Astrocyte (in vitro differentiated cells and primary cell): ENCODE results near the gene ARFIP1. TPM values are rescaled to one million over a fixed set of nuclear protein-coding genes. Genes with fewer than 3 reads are reported as not detected.

ENCODE experiments used
- DNase-seq: peaks from one replicate; pipeline ENCODE4 v3.0.0-alpha.2; 2010; ENCODE audit warnings: low read depth
- FAIRE-seq: peaks from 2 replicates; lab custom pipeline; 2011; peaks lifted over from hg19 to GRCh38; lab: Jason Lieb, UNC
- H2AFZ ChIP-seq: 2 replicates; pipeline ENCODE4 v1.6.0; 2012; ENCODE audit warnings: low read depth, low read length, inconsistent platforms
- H3K27ac ChIP-seq: 2 replicates; pipeline ENCODE4 v1.5.1; 2011; ENCODE audit warnings: low read depth, low read length, inconsistent platforms
- H3K27me3 ChIP-seq: 2 replicates; pipeline ENCODE4 v1.6.0; 2011; ENCODE audit warnings: low read length, inconsistent platforms; ENCODE audit not compliant: insufficient read depth
- H3K36me3 ChIP-seq: 2 replicates; pipeline ENCODE4 v1.5.1; 2011; ENCODE audit warnings: low read length, inconsistent platforms; ENCODE audit not compliant: insufficient read depth
- H3K4me1 ChIP-seq: 2 replicates; pipeline ENCODE4 v1.5.1; 2011; ENCODE audit warnings: low read length, inconsistent platforms; ENCODE audit not compliant: insufficient read depth
- H3K4me2 ChIP-seq: 2 replicates; pipeline ENCODE4 v1.6.0; 2012; ENCODE audit warnings: low read length, inconsistent platforms
- H3K4me3 ChIP-seq: 2 replicates; pipeline ENCODE4 v1.5.1; 2011; ENCODE audit warnings: low read depth, mild to moderate bottlenecking, low read length, inconsistent platforms; ENCODE audit not compliant: insufficient read depth
- H3K79me2 ChIP-seq: 2 replicates; pipeline ENCODE4 v1.6.0; 2012; ENCODE audit warnings: mild to moderate bottlenecking, low read length, inconsistent platforms; ENCODE audit not compliant: insufficient read depth
- H3K9ac ChIP-seq: 2 replicates; pipeline ENCODE4 v1.6.0; 2012; ENCODE audit warnings: mild to moderate bottlenecking, low read length, inconsistent platforms
- H3K9me3 ChIP-seq: 2 replicates; pipeline ENCODE4 v1.5.1; 2012; ENCODE audit warnings: low read depth, mild to moderate bottlenecking, low read length, inconsistent platforms; ENCODE audit not compliant: insufficient read depth
- H4K20me1 ChIP-seq: 2 replicates; pipeline ENCODE4 v1.6.0; 2012; ENCODE audit warnings: low read length, inconsistent platforms; ENCODE audit not compliant: insufficient read depth
- H3K27ac Mint-ChIP-seq: one replicate; pipeline ENCODE4 v1.8.0; 2021; ENCODE audit warnings: mild to moderate bottlenecking, mixed read lengths; ENCODE audit not compliant: unreplicated experiment
- H3K27me3 Mint-ChIP-seq: one replicate; pipeline ENCODE4 v1.8.0; 2021; ENCODE audit warnings: low read depth, mixed read lengths; ENCODE audit not compliant: unreplicated experiment
- H3K36me3 Mint-ChIP-seq: one replicate; pipeline ENCODE4 v1.8.0; 2021; ENCODE audit warnings: low read depth, mixed read lengths; ENCODE audit not compliant: unreplicated experiment
- H3K4me1 Mint-ChIP-seq: one replicate; pipeline ENCODE4 v1.8.0; 2021; ENCODE audit warnings: low read depth, mixed read lengths; ENCODE audit not compliant: unreplicated experiment
- H3K4me3 Mint-ChIP-seq: one replicate; pipeline ENCODE4 v1.8.0; 2021; ENCODE audit warnings: mild to moderate bottlenecking, moderate library complexity, mixed read lengths; ENCODE audit not compliant: unreplicated experiment
- H3K9me3 Mint-ChIP-seq: one replicate; pipeline ENCODE4 v1.8.0; 2021; ENCODE audit warnings: mild to moderate bottlenecking, mixed read lengths; ENCODE audit not compliant: unreplicated experiment
- CTCF ChIP-seq: IDR thresholded peaks from 2 replicates; pipeline ENCODE4 v1.5.1; 2011; ENCODE audit warnings: low read depth, mild to moderate bottlenecking, inconsistent platforms, low read length, moderate library complexity; ENCODE audit not compliant: insufficient read depth
- EZH2 ChIP-seq: IDR thresholded peaks from 2 replicates; pipeline ENCODE4 v1.6.1; 2012; ENCODE audit warnings: mild to moderate bottlenecking, low read length, inconsistent platforms; ENCODE audit not compliant: insufficient read depth
- total RNA-seq: library from RNA; stranded (reverse); gene quantifications from 2 replicates; pipeline ENCODE4 v1.2.1, GENCODE V29; 2021

ARFIP1 gene
- total RNA-seq, 1 donor from 2014 or later, result 30.7 TPM

- no peak for FAIRE-seq
- peaks cover 5% of the 10 kb centered on the region for H3K79me2 ChIP-seq
- no peak overlapping the region for H2AFZ ChIP-seq
- H3K4me2 ChIP-seq, result no peak overlapping the region
- no peak overlapping the region for H3K9ac ChIP-seq
- no peaks in the 10 kb centered on the region for H3K27me3 ChIP-seq
- H3K4me1 ChIP-seq, result no peaks in the 10 kb centered on the region
- no peaks in the 10 kb centered on the region for H3K9me3 ChIP-seq
- no peak overlapping the region for H3K4me3 ChIP-seq
- peaks cover 14% of the 10 kb centered on the region for H3K9me3 Mint-ChIP-seq
- DNase-seq, result no peak
- H3K27ac ChIP-seq, result no peak overlapping the region
- TF ChIP-seq CTCF (no peak), EZH2 (no peak)
- H3K27ac Mint-ChIP-seq, result no peak overlapping the region
- H4K20me1 ChIP-seq, result peaks cover 14% of the 10 kb centered on the region
- peaks cover 7% of the 10 kb centered on the region for H3K36me3 Mint-ChIP-seq
- H3K36me3 ChIP-seq, result no peaks in the 10 kb centered on the region
- no peak overlapping the region for H3K4me3 Mint-ChIP-seq
- H3K4me1 Mint-ChIP-seq, result peaks cover 15% of the 10 kb centered on the region
- no peaks in the 10 kb centered on the region for H3K27me3 Mint-ChIP-seq
Observed at GRCh38 chr4:152849350-152849749, 69.6 kb downstream of the ARFIP1 start.

- no peak overlapping the region for H3K9ac ChIP-seq
- H2AFZ ChIP-seq, result no peak overlapping the region
- FAIRE-seq, result no peak
- Mint-ChIP-seq H3K36me3 (peaks cover 10% of the 10 kb centered on the region), H3K9me3 (peaks cover 17% of the 10 kb centered on the region), H3K27me3 (no peaks in the 10 kb centered on the region), H3K27ac (peak overlapping the region; percentile 48), H3K4me3 (no peak overlapping the region), H3K4me1 (peaks cover 15% of the 10 kb centered on the region)
- no peak for TF ChIP-seq CTCF
- no peak for TF ChIP-seq EZH2
- peaks cover 15% of the 10 kb centered on the region for H3K79me2 ChIP-seq
- no peaks in the 10 kb centered on the region for H3K36me3 ChIP-seq
- no peaks in the 10 kb centered on the region for H3K27me3 ChIP-seq
- H3K4me2 ChIP-seq, result peak overlapping the region; percentile 20
- no peaks in the 10 kb centered on the region for H3K9me3 ChIP-seq
- peaks cover 22% of the 10 kb centered on the region for H4K20me1 ChIP-seq
- H3K4me3 ChIP-seq, result no peak overlapping the region
- H3K27ac ChIP-seq, result no peak overlapping the region
- DNase-seq, result peak; percentile 49
- no peaks in the 10 kb centered on the region for H3K4me1 ChIP-seq
Observed at GRCh38 chr4:152850377-152850776, 70.6 kb downstream of the ARFIP1 start.

DNA sequence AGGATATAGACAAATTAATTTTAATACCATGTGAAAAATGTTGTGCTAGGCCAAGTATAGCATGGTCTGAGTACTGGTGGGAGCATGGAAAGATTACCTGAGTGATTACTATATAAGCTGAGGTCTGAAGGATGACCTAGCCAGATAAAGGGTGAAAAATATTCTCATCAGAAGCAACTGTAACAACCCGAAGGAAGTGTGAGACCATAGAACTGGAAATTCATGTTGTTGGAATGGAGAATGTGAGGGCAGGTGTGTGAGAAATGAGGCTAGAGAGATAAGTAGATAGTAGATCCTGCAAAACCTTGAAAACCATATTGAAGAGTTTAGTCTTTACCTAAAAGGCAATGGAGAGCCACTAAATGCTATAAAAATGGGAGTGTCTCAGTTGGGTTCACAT, 71.5 kb downstream of the ARFIP1 start:
- H3K79me2 ChIP-seq, result peaks cover 18% of the 10 kb centered on the region
- no peaks in the 10 kb centered on the region for H3K4me1 ChIP-seq
- Mint-ChIP-seq H3K27ac (no peak overlapping the region), H3K4me3 (no peak overlapping the region), H3K9me3 (peaks cover 17% of the 10 kb centered on the region), H3K36me3 (peaks cover 10% of the 10 kb centered on the region), H3K4me1 (peaks cover 15% of the 10 kb centered on the region), H3K27me3 (no peaks in the 10 kb centered on the region)
- H3K27ac ChIP-seq, result no peak overlapping the region
- no peaks in the 10 kb centered on the region for H3K27me3 ChIP-seq
- no peak overlapping the region for H2AFZ ChIP-seq
- peaks cover 22% of the 10 kb centered on the region for H4K20me1 ChIP-seq
- FAIRE-seq, result no peak
- H3K9ac ChIP-seq, result no peak overlapping the region
- H3K9me3 ChIP-seq, result no peaks in the 10 kb centered on the region
- H3K36me3 ChIP-seq, result no peaks in the 10 kb centered on the region
- no peak overlapping the region for H3K4me3 ChIP-seq
- TF ChIP-seq EZH2 (no peak), CTCF (no peak)
- DNase-seq, result no peak
- H3K4me2 ChIP-seq, result no peak overlapping the region
